Heart left ventricle (tissue), 16 donors: ENCODE measurements around the gene ZBTB40. TPM values are rescaled to one million over a fixed set of nuclear protein-coding genes. Genes with fewer than 3 reads are reported as not detected.

Experiments
- ATAC-seq, 4 donors: fragments of 200-7000 bp; cut with Tn5 transposase; one replicate each; pipeline ENCODE4 v1.9.1; 2020 to 2022; ENCODE audit warnings: moderate library complexity in 4 of 4, mild to moderate bottlenecking in 3 of 4, moderate number of reproducible peaks in 1 of 4
- DNase-seq, 5 donors: peaks; one replicate each; pipeline ENCODE4 v3.0.0-alpha.2; 2020
- H3K27ac ChIP-seq, 12 donors: fragments of 200-600 bp; sonication (generic) in 4 of 12; one replicate each; pipeline versions ENCODE4 v1.5.0 to v1.8.0; 2016 to 2022; ENCODE audit warnings: mild to moderate bottlenecking in 2 of 12
- H3K27me3 ChIP-seq, 9 donors: fragments of 200-600 bp; sonication (generic) in 2 of 9; one replicate each; pipeline versions ENCODE4 v1.5.1 to v1.8.0; 2016 to 2022; ENCODE audit warnings: mild to moderate bottlenecking in 3 of 9
- H3K36me3 ChIP-seq, 9 donors: fragments of 200-600 bp; sonication (generic) in 2 of 9; one replicate each; pipeline versions ENCODE4 v1.5.0 to v1.8.0; 2018 to 2022; ENCODE audit warnings: mild to moderate bottlenecking in 2 of 9
- H3K4me1 ChIP-seq, 12 donors: fragments of 200-600 bp; sonication (generic) in 4 of 12; one replicate each; pipeline versions ENCODE4 v1.5.0 to v1.8.0; 2016 to 2022; ENCODE audit warnings: mild to moderate bottlenecking in 3 of 12
- H3K4me3 ChIP-seq, 12 donors: fragments of 200-600 bp; sonication (generic) in 4 of 12; one replicate each; pipeline versions ENCODE4 v1.5.0 to v1.8.0; 2017 to 2022; ENCODE audit warnings: mild to moderate bottlenecking in 9 of 12, moderate library complexity in 4 of 12
- H3K9me3 ChIP-seq, 12 donors: fragments of 200-600 bp; sonication (generic) in 4 of 12; one replicate each; pipeline versions ENCODE4 v1.5.0 to v1.8.0; 2016 to 2022; ENCODE audit warnings: mild to moderate bottlenecking in 1 of 12
- CTCF ChIP-seq, 12 donors: fragments of 200-600 bp; sonication (generic) in 4 of 12; IDR thresholded peaks; one replicate each; pipeline versions ENCODE4 v1.5.0 to v1.8.0; 2018 to 2022; ENCODE audit warnings: antibody characterized with exemption in 12 of 12, mild to moderate bottlenecking in 5 of 12
- POLR2A ChIP-seq, 2 donors: fragments of 450-650 bp; IDR thresholded peaks; one replicate each; pipeline ENCODE4 v1.6.1; 2017; ENCODE audit warnings: antibody characterized with exemption in 2 of 2, mild to moderate bottlenecking in 2 of 2, moderate library complexity in 2 of 2
- WGBS, 4 donors: extraction: QIAGEN DNeasy Blood & Tissue Kit in 2 of 4; methylation state at CpG; one replicate each; pipeline versions ENCODE4 v1.1.5 to v1.1.7; 2013 to 2018; 5-methylcytosine and 5-hydroxymethylcytosine counted together
- intact Hi-C, 10 donors: fragments of 100-400 bp; cut with DNase I; formaldehyde crosslinking; loops; one replicate each; pipeline versions ENCODE4 v1.11.1 to v1.14.2; 2022
- polyA plus RNA-seq, 2 donors: library from polyadenylated mRNA; stranded (reverse); fragments of 200-250 nt; gene quantifications; one replicate each; pipeline ENCODE4 v1.2.3, GENCODE V29; 2013
- total RNA-seq, 9 donors: library from RNA; depleted of rRNA in 2 of 9; stranded (reverse); fragments of >200 nt in 2 of 9; fragmentation: NEBNext Ultra II Directional in 3 of 9; extraction: Animal tissue kit (Norgen Biotek cat#: 25700) in 3 of 9; gene quantifications; one replicate each; pipeline versions ENCODE4 v1.1.0 to v1.2.4, GENCODE V29; 2016 to 2023
- donor health status: ischemic (EF 13 %, LVEDD 7.1; RV severe dilation, severe dysfunction).
- donor health status: healthy with polysubstance abuse.
- donor health status: DM: no; HTN: yes; CAD: no.
- donor health status: DM: no; HTN: no; CAD: no.
- donor health status: ischemic (EF 25% LVEDD 6.9; RV normal size, moderate dysfunction).
- donor health status: ischemic (EF 25% LVEDD 5.7; RV mildly dilated, moderate dysfunction).
- donor health status: healthy.
- donor health status: DM: yes; HTN: yes; CAD: no.
- donor health status: ischemic (EF 35%, LVEDD 5.7; RV mildly dilated, moderate dysfunction).
- donor health status: nonischemic (EF 11% LVEDD 7.7; RV severe dilation, severe dysfunction).
- donor health status: DM: yes; HTN: yes; CAD: no.
- donor health status: PGD.
- donor health status: ischemic (EF 29% LVEDD 5.4; RV normal size, mild dysfunction).
- donor health status: nonischemic (EF 23%, LVEDD 6.1; RV moderate dilation, normal function).

The ZBTB40 gene
- total and polyA plus RNA-seq, 11 donors = 4.6 to 17.7 (median 15.1) TPM

DNA sequence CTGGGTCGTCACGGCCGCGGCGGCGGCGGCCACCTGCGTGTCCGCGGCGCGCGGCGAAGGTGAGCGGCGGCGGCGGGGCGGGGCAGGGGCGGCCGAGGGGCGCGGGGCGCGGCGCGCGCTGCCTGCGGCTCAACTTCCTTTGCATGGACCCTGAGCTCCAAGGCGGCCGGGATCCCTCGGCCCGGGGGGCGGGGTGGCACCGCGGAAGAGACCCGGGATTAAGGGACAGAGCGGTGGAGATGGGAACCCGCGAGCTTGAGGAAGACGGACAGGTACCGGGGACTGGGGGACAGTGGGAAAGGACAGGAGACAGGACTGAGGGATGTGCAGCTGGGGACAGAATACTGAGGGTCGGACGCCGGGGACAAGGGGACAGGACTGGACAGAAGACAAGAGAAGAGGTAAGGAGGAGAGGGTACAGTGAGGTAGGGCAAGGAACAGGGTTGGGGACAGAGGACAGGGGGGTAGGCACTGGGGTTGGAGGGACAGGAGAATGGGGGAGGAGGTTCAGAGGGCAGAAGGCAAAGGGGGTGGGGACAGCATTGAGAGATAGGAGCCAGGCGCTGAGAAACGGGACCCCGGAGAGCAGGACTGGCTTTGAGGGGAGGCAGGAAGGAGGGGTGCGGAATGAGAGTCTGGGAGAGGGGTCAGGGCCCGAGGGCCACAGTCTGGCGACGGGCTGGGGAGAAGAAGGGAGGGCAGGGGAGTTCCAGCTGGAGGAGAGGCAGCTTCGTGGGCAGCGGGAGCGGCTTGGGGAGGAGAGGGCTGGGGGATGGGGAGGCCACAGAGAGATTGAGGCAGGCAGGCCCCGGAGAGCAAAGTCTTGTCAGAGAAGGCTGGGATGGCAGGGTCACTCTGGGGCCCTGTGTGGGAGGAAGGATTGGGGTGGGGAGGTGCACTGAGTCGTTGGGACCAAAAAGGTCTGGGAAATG lies 112.3 kb downstream of the ZBTB40 start:
- Histone ChIP-seq H3K27me3 (peaks cover 0 to 77% (median 20%) of the 10 kb centered on the region in 9 donors), H3K4me1 (peaks cover 0 to 7% (median 0%) of the 10 kb centered on the region in 12 donors), H3K36me3 (no peaks in the 10 kb centered on the region), H3K27ac (no peak overlapping the region), H3K9me3 (no peaks in the 10 kb centered on the region), H3K4me3 (no peak overlapping the region)
- intact Hi-C loops = no loop called here
- no peak for ATAC-seq
- WGBS, 4 donors = 3 to 7% (median 5%) methylated on average over 31 to 57 of the region's 57 CpGs
- TF ChIP-seq CTCF (IDR thresholded peaks at IDR 0.05) (no peak), POLR2A (IDR thresholded peaks at IDR 0.05) (no peak)
- DNase-seq = no peak

- no peak overlapping the region for H3K4me3 ChIP-seq
- peaks cover 0 to 73% (median 18%) of the 10 kb centered on the region in 9 donors for H3K27me3 ChIP-seq
- 73 to 78% (median 77%) methylated on average over 12 to 14 of the region's 14 CpGs for WGBS, 4 donors
- TF ChIP-seq CTCF (IDR thresholded peaks at IDR 0.05) (no peak), POLR2A (IDR thresholded peaks at IDR 0.05) (no peak)
- no peaks in the 10 kb centered on the region for H3K36me3 ChIP-seq
- DNase-seq (no peak), ATAC-seq (no peak)
- no peak overlapping the region for H3K27ac ChIP-seq
- H3K9me3 ChIP-seq = no peaks in the 10 kb centered on the region
- intact Hi-C loops = no loop called here
- peaks cover 0 to 7% (median 0%) of the 10 kb centered on the region in 12 donors for H3K4me1 ChIP-seq
These were observed 114.5 kb downstream of the ZBTB40 start for GRCh38 chr1:22566161-22566560.

DNA sequence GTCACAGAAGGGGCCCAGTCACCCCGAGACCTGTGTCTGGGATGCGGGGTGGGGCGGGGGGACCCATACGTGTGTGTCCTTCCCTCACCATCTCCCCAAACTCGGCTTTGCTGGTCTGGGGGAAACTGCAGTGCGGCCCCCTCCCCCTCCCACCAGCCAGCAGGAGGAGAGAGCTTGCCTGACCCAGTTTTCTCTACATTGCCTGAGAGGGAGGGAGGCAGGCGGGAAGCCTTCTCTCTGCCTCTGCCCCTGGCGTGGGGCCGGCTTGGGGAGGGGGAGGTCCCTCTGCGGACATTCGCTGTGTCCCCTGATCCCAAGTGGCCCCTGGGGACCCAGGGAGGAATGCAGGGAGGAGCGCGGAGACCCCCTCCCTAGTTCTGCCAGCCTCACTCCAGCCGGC lies 115.5 kb downstream of the ZBTB40 start:
- ATAC-seq (no peak), DNase-seq (no peak)
- Histone ChIP-seq H3K36me3 (no peaks in the 10 kb centered on the region), H3K27ac (no peak overlapping the region), H3K27me3 (peaks cover 0 to 67% (median 18%) of the 10 kb centered on the region in 9 donors), H3K4me1 (peaks cover 0 to 7% (median 0%) of the 10 kb centered on the region in 12 donors), H3K9me3 (no peaks in the 10 kb centered on the region), H3K4me3 (no peak overlapping the region)
- intact Hi-C loops = no loop called here
- no peak for TF ChIP-seq POLR2A (IDR thresholded peaks at IDR 0.05)
- TF ChIP-seq CTCF (IDR thresholded peaks at IDR 0.05) = no peak
- 39 to 55% (median 44%) methylated on average over 11 to 14 of the region's 14 CpGs for WGBS, 4 donors

DNA sequence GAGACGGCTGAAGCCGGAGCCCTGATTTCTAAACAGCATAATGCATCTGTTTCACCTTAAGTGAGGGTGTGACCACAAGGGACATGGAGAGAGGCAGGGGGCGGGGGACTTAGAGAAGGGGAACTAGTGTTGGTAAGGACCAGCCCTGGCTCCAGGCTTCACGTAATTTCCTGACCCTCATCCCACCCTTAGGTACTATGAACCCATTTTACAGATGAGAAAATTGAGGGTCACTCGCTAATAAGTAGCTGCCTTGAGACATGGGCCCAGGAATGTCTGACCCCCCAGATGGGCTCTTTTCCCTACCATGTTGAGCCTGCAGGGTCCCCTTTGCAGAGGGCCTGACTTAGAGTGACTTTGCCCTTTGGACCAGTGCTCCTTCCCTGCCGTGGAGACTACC lies 116.3 kb downstream of the ZBTB40 start:
- Histone ChIP-seq H3K27me3 (peaks cover 0 to 67% (median 10%) of the 10 kb centered on the region in 9 donors), H3K4me3 (no peak overlapping the region), H3K4me1 (peaks cover 0 to 5% (median 0%) of the 10 kb centered on the region in 12 donors), H3K27ac (no peak overlapping the region), H3K9me3 (no peaks in the 10 kb centered on the region), H3K36me3 (no peaks in the 10 kb centered on the region)
- WGBS, 4 donors = 73 to 84% (median 78%) methylated on average over 6 of the region's 6 CpGs
- TF ChIP-seq POLR2A (IDR thresholded peaks at IDR 0.05) (no peak), CTCF (IDR thresholded peaks at IDR 0.05) (no peak)
- DNase-seq (no peak), ATAC-seq (no peak)
- intact Hi-C loops = no loop called here
